IMR-90 (cell line): ENCODE results near the gene XAF1. TPM values are rescaled to one million over a fixed set of nuclear protein-coding genes. Genes with fewer than 3 reads are reported as not detected.

ENCODE experiments used
- ATAC-seq: fragments of 200-7000 bp; cut with Tn5 transposase; 2 replicates; pipeline ENCODE4 v1.9.1; 2020; ENCODE audit warnings: low read depth, mild to moderate bottlenecking, moderate library complexity
- BruUV-seq: library from RNA; stranded (reverse); fragments of 400-500 nt; replicated peaks from 2 replicates; lab custom pipeline; 2021; lab: Mats Ljungman, UMichigan
- CTCF ChIA-PET: fragments of 300-600 bp; formaldehyde crosslinking; extraction: SDS; loops from one replicate; lab custom pipeline; 2021; ENCODE audit warnings: antibody characterized with exemption; lab: Yijun Ruan, JAX
- POLR2A ChIA-PET: fragments of 300-600 bp; sonication (Branson Sonifier 250); formaldehyde crosslinking; loops from one replicate; lab custom pipeline; 2022; ENCODE audit warnings: antibody characterized with exemption; ENCODE audit not compliant: unreplicated experiment; lab: Charles Lee
- DNase-seq: peaks from one replicate; pipeline ENCODE4 v3.0.0; 2013
- H2AFZ ChIP-seq: replicated peaks from 2 replicates; pipeline ENCODE3; 2013; ENCODE audit warnings: low read length, mild to moderate bottlenecking; ENCODE audit not compliant: poor library complexity
- H2AK5ac ChIP-seq: 2 replicates; pipeline ENCODE4 v1.6.1; 2013; ENCODE audit warnings: low read depth, low read length, inconsistent platforms
- H2AK9ac ChIP-seq: replicated peaks from 2 replicates; pipeline ENCODE3; 2013; ENCODE audit warnings: mild to moderate bottlenecking, low read depth, low read length, moderate library complexity; ENCODE audit not compliant: poor library complexity
- H2BK120ac ChIP-seq: 2 replicates; pipeline ENCODE4 v1.6.1; 2013; ENCODE audit warnings: low read depth, low read length, inconsistent platforms
- H2BK15ac ChIP-seq: 3 replicates; pipeline ENCODE4 v1.6.1; 2013; ENCODE audit warnings: low read depth, low read length, inconsistent platforms
- H2BK20ac ChIP-seq: 2 replicates; pipeline ENCODE4 v1.6.1; 2013; ENCODE audit warnings: low read depth, mild to moderate bottlenecking, inconsistent platforms, low read length, moderate library complexity
- H2BK5ac ChIP-seq: 2 replicates; pipeline ENCODE4 v1.6.1; 2013; ENCODE audit warnings: mild to moderate bottlenecking, low read depth, low read length, inconsistent platforms; ENCODE audit not compliant: poor library complexity, severe bottlenecking
- H3K14ac ChIP-seq: replicated peaks from 2 replicates; pipeline ENCODE4 v1.6.1; 2013; ENCODE audit warnings: low read depth, low read length, inconsistent platforms
- H3K18ac ChIP-seq: 2 replicates; pipeline ENCODE4 v1.6.1; 2013; ENCODE audit warnings: low read depth, low read length, control low read depth
- H3K23ac ChIP-seq: 2 replicates; pipeline ENCODE4 v1.6.1; 2013; ENCODE audit warnings: low read depth, low read length, inconsistent platforms
- H3K27ac ChIP-seq: 2 replicates; pipeline ENCODE4 v1.5.1; 2013; ENCODE audit warnings: mild to moderate bottlenecking, control low read depth, low read length; ENCODE audit not compliant: insufficient read depth
- H3K27me3 ChIP-seq: 2 replicates; pipeline ENCODE4 v1.6.1; 2013; ENCODE audit warnings: low read length; ENCODE audit not compliant: control insufficient read depth, insufficient read depth
- H3K36me3 ChIP-seq: 2 replicates; pipeline ENCODE4 v1.6.1; 2013; ENCODE audit warnings: low read length, mixed read lengths; ENCODE audit not compliant: control insufficient read depth, insufficient read depth
- H3K4ac ChIP-seq: 2 replicates; pipeline ENCODE4 v1.6.1; 2013; ENCODE audit warnings: low read depth, low read length, inconsistent platforms
- H3K4me1 ChIP-seq: 2 replicates; pipeline ENCODE4 v1.6.1; 2013; ENCODE audit warnings: low read length, mixed read lengths; ENCODE audit not compliant: control insufficient read depth, insufficient read depth
- H3K4me2 ChIP-seq: 2 replicates; pipeline ENCODE4 v1.6.1; 2013; ENCODE audit warnings: low read depth, mild to moderate bottlenecking, control low read depth, low read length, moderate library complexity
- H3K4me3 ChIP-seq: 2 replicates; pipeline ENCODE4 v1.5.1; 2013; ENCODE audit warnings: low read depth, mild to moderate bottlenecking, control low read depth, low read length, moderate library complexity; ENCODE audit not compliant: insufficient read depth
- H3K56ac ChIP-seq: 2 replicates; pipeline ENCODE4 v1.6.1; 2013; ENCODE audit warnings: low read length, inconsistent platforms; ENCODE audit not compliant: insufficient read depth; ENCODE audit errors: extremely low read depth
- H3K79me1 ChIP-seq, 2 experiments: 2 replicates each; pipeline ENCODE4 v1.6.1; 2013; ENCODE audit warnings: low read length in 2 of 2, inconsistent platforms in 1 of 2, low read depth in 1 of 2
- H3K9ac ChIP-seq: 2 replicates; pipeline ENCODE4 v1.6.1; 2013; ENCODE audit warnings: low read depth, low read length, control low read depth
- H3K9me1 ChIP-seq: 2 replicates; pipeline ENCODE4 v1.6.1; 2013; ENCODE audit warnings: low read length, inconsistent platforms; ENCODE audit not compliant: insufficient read depth
- H3K9me3 ChIP-seq: 2 replicates; pipeline ENCODE4 v1.6.1; 2013; ENCODE audit warnings: low read length; ENCODE audit not compliant: control insufficient read depth, insufficient read depth
- H4K20me1 ChIP-seq: 2 replicates; pipeline ENCODE4 v1.6.1; 2013; ENCODE audit warnings: low read length, inconsistent platforms; ENCODE audit not compliant: insufficient read depth
- H4K5ac ChIP-seq: 2 replicates; pipeline ENCODE4 v1.6.1; 2013; ENCODE audit warnings: mild to moderate bottlenecking, low read depth, low read length, control low read depth
- H4K8ac ChIP-seq, 2 experiments: 2 replicates each; pipeline ENCODE4 v1.6.1; 2013; ENCODE audit warnings: low read depth in 2 of 2, low read length in 2 of 2, control low read depth in 1 of 2, inconsistent platforms in 1 of 2
- H4K91ac ChIP-seq: 2 replicates; pipeline ENCODE4 v1.6.1; 2013; ENCODE audit warnings: low read depth, low read length, inconsistent platforms; ENCODE audit not compliant: insufficient read depth
- CHD1 ChIP-seq: IDR thresholded peaks from 2 replicates; pipeline ENCODE4 v1.6.1; 2012; ENCODE audit warnings: low read depth, low read length, improper control_type of control experiment
- CTCF ChIP-seq: conservative IDR thresholded peaks from 2 replicates; pipeline ENCODE4 v1.5.1; 2012; ENCODE audit warnings: mild to moderate bottlenecking, low read depth, low read length, improper control_type of control experiment
- MXI1 ChIP-seq: IDR thresholded peaks from 2 replicates; pipeline ENCODE4 v1.6.1; 2012; ENCODE audit warnings: low read depth, mild to moderate bottlenecking, low read length, moderate library complexity, borderline replicate concordance
- POLR2A ChIP-seq: IDR thresholded peaks from 2 replicates; pipeline ENCODE4 v1.6.1; 2012; ENCODE audit warnings: mild to moderate bottlenecking, low read depth, low read length
- RCOR1 ChIP-seq: IDR thresholded peaks from 2 replicates; pipeline ENCODE4 v1.6.1; 2012; ENCODE audit warnings: mild to moderate bottlenecking, low read length, improper control_type of control experiment; ENCODE audit not compliant: insufficient replicate concordance
- RFX5 ChIP-seq: IDR thresholded peaks from 2 replicates; pipeline ENCODE4 v1.8.0; 2012; ENCODE audit warnings: low read depth, mild to moderate bottlenecking, low read length, moderate library complexity
- WGBS, 2 experiments: methylation state at CpG; one replicate each; pipeline versions ENCODE4 v1.1.5 to v1.1.7; 2013; ENCODE audit warnings: missing lambda C conversion rate in 2 of 2; ENCODE audit not compliant: insufficient read length in 1 of 2; ENCODE audit errors: extremely low coverage in 2 of 2; 5-methylcytosine and 5-hydroxymethylcytosine counted together
- dilution Hi-C: fragments of 300-500 bp; cut with HindIII; formaldehyde crosslinking; loops from one replicate; pipeline ENCODE4 v1.14.3; 2018; ENCODE audit warnings: low sequenced_read_pairs; ENCODE audit not compliant: unreplicated experiment
- in situ Hi-C: fragments of 300-500 bp; cut with MboI; formaldehyde crosslinking; loops from 3 replicates; pipeline ENCODE4 v1.14.3; 2019; ENCODE audit warnings: low sequenced_read_pairs, inconsistent platforms, mixed read lengths
- intact Hi-C: fragments of 100-400 bp; cut with micrococcal nuclease; formaldehyde crosslinking; loops from 2 replicates; pipeline ENCODE4 v1.10.0; 2022
- polyA plus RNA-seq, 3 experiments: library from polyadenylated mRNA; depleted of rRNA; stranded (reverse); fragments of >200 nt; gene quantifications; 2 replicates each; pipeline ENCODE4 v1.2.3, GENCODE V29; 2012; ENCODE audit warnings: low replicate concordance in 1 of 3
- total RNA-seq: library from RNA; depleted of rRNA; stranded (reverse); fragments of >200 nt; gene quantifications from 2 replicates; pipeline ENCODE4 v1.2.3, GENCODE V29; 2012

XAF1 gene
- total and polyA plus RNA-seq, 2 of the 4 experiments (the other 2 are of a cell fraction), result 1.3 to 3.9 TPM

DNA sequence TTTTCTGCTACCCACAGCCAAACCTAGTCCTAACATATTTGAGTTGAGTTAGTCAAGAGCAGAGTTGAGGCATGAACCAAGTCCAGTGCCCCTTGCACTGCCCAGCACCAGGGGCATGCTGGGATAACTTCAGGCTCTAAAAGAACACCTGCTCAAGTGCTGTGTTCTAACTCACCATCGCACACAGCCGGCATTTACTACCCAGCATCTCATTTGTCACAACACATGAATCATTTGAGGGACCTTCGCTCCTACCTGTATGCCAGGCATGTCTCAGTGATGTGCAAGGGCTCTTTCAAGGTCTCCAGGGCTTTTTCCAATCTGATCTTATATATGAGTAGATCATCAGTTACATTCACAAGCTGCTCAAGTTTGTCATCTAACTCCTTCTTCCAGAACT, 63.1 kb downstream of the XAF1 start:
- in situ Hi-C loops, result no loop called here
- no peak overlapping the region for H2AK5ac ChIP-seq
- H3K14ac ChIP-seq, result no peak overlapping the region
- ChIA-PET POLR2A (no interaction called here), CTCF (no interaction called here)
- no peak overlapping the region for H2BK120ac ChIP-seq
- no peak overlapping the region for H2BK15ac ChIP-seq
- H3K27ac ChIP-seq, result no peak overlapping the region
- H3K9ac ChIP-seq, result no peak overlapping the region
- no peak overlapping the region for H3K4me2 ChIP-seq
- H3K56ac ChIP-seq, result no peak overlapping the region
- no peak overlapping the region for H4K8ac ChIP-seq
- no peak overlapping the region for H4K5ac ChIP-seq
- no peaks in the 10 kb centered on the region for H3K4me1 ChIP-seq
- DNase-seq, result no peak
- TF ChIP-seq POLR2A (no peak), CHD1 (no peak), RCOR1 (no peak), MXI1 (no peak), CTCF (no peak), RFX5 (no peak)
- no peaks in the 10 kb centered on the region for H3K27me3 ChIP-seq
- dilution Hi-C loops, result no loop called here
- intact Hi-C loops, result no loop called here
- 0% methylated on average over 1 of the region's 3 CpGs; no CpG with 5 or more reads in 1 of the 2 experiments for WGBS, 2 experiments
- no peaks in the 10 kb centered on the region for H3K9me1 ChIP-seq
- H3K18ac ChIP-seq, result no peak overlapping the region
- no peak overlapping the region for H2BK20ac ChIP-seq
- H3K79me1 ChIP-seq, result no peaks in the 10 kb centered on the region
- no peak overlapping the region for H4K91ac ChIP-seq
- H2BK5ac ChIP-seq, result no peak overlapping the region
- H3K4me3 ChIP-seq, result no peak overlapping the region
- no peak overlapping the region for H3K23ac ChIP-seq
- H3K9me3 ChIP-seq, result no peaks in the 10 kb centered on the region
- BruUV-seq, result no TSS peak
- no peaks in the 10 kb centered on the region for H4K20me1 ChIP-seq
- H3K4ac ChIP-seq, result no peak overlapping the region
- H2AFZ ChIP-seq, result no peak overlapping the region
- H2AK9ac ChIP-seq, result no peak overlapping the region
- ATAC-seq, result no peak
- no peaks in the 10 kb centered on the region for H3K36me3 ChIP-seq
